Ramos (cell line): ENCODE measurements around the gene MS4A2.
"Not testable (repeated sequence)": the region's sequence is repeated elsewhere in the genome, so short reads cannot be mapped to it uniquely, and the experiment has no call there.

Experiments used
- in situ Hi-C: fragments of 300-500 bp; cut with MboI; formaldehyde crosslinking; loops from one replicate; pipeline ENCODE4 v1.14.3; 2022; ENCODE audit warnings: low sequenced_read_pairs; ENCODE audit not compliant: unreplicated experiment

Gene MS4A2

DNA sequence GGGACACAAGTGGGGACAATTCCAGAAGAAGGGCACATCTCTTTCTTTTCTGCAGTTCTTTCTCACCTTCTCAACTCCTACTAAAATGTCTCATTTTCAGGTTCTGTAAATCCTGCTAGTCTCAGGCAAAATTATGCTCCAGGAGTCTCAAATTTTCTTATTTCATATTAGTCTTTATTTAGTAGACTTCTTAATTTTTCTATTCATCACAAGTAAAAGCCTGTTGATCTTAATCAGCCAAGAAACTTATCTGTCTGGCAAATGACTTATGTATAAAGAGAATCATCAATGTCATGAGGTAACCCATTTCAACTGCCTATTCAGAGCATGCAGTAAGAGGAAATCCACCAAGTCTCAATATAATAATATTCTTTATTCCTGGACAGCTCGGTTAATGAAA, at the start of gene MS4A2:
Gene MS4A2 (plus strand): TSS at position 301 of the 400 bp plus-strand sequence. CDS start 102 bp downstream, outside the sequence.
- in situ Hi-C loops, result no loop called here

- in situ Hi-C loops, result no loop called here
Measured at GRCh38 chr11:60040109-60040508, 48.4 kb upstream of the MS4A2 start, which contains the start of gene OOSP2. Gene OOSP2, plus strand, starts transcription at chr11:60040409. Its CDS starts 51 bp downstream, at chr11:60040460.

DNA sequence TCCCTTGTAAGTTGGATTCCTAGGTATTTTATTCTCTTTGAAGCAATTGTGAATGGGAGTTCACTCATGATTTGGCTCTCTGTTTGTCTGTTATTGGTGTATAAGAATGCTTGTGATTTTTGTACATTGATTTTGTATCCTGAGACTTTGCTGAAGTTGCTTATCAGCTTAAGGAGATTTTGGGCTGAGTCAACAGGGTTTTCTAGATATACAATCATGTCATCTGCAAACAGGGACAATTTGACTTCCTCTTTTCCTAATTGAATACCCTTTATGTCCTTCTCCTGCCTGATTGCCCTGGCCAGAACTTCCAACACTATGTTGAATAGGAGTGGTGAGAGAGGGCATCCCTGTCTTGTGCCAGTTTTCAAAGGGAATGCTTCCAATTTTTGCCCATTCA, 38.0 kb upstream of the MS4A2 start:
- in situ Hi-C loops, result not testable (repeated sequence)

- in situ Hi-C loops, result not testable (repeated sequence)
Measured at GRCh38 chr11:60050839-60051238, 37.6 kb upstream of the MS4A2 start.

- in situ Hi-C loops, result no loop called here
Measured at GRCh38 chr11:60056349-60056969, 32.0 kb upstream of the MS4A2 start, which contains the start of gene MS4A3. Gene MS4A3, plus strand, starts transcription at chr11:60056665. Its CDS starts 4,496 bp downstream, at chr11:60061161.

DNA sequence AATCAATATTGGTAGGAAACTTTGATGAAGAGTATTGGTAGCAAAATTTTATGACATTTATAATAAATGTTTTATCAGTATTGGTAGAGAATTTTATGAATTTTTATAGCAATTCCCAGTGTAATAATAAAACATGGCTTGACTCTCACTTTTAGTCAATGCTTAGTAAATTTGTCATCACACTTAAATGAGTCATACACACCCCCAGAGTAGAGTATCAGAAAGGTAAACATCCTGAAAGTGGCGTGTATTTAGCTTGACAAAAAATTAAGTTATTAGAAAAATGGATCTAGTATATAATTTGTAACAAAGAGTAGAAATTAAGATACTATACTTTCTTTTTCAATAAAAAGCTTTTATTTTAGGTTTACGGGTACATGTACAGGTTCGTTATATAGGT, 29.4 kb upstream of the MS4A2 start:
- in situ Hi-C loops, result no loop called here

DNA sequence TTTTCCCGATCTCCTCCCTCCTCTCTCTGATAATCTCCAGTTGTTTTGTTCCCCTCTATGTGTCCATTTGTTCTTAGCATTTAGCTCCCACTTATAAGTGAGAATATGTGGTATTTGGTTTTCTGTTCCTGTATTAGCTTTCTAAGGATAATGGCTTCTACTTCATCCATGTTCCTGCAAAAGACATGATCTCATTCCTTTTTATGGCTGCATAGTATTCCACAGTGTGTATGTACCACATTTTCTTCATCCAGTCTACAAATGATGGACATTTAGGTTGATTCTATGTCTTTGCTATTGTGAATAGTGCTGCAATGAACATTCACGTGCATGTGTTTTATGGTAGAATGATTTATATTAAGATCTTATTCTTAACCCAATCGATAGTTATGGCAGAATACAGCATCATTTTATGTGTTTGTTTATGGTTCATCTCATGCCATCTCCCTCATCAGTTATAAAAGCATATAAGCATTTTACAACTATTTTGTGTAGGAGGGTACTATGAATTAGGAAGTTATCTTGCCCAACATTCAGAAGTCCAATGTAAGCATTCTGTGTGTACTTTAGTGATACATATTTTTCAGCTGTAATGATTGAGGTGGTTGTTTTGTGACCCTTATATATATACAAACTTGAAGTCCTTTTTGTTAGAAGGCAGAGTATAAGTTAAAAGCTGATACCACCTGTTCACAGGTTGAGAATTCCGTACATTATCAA, 28.8 kb upstream of the MS4A2 start:
- in situ Hi-C loops, result no loop called here

DNA sequence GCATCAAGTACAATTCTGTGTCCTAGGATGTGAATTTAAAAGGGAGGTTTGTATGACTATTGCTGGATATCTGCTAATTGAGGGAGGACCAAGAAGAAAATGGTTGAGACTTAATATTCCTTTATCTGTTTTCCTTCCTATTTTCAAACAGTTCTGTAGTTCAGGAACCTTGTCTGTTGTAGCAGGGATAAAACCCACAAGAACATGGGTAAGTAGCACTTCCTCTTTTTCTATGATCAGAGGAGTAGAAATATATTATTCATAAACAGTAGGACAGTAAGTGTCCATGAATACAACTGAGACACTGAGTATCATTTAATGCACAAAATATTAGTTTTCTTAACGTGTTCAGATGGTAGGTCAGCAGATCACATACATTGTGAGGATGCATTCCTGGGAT, 24.4 kb upstream of the MS4A2 start:
- in situ Hi-C loops, result no loop called here

GRCh38 chr11:60065801-60066200, 22.7 kb upstream of the MS4A2 start:
- in situ Hi-C loops, result no loop called here

GRCh38 chr11:60069450-60069849, 19.0 kb upstream of the MS4A2 start:
- in situ Hi-C loops, result no loop called here

GRCh38 chr11:60071644-60072043, 16.8 kb upstream of the MS4A2 start:
- in situ Hi-C loops, result not testable (repeated sequence)

DNA sequence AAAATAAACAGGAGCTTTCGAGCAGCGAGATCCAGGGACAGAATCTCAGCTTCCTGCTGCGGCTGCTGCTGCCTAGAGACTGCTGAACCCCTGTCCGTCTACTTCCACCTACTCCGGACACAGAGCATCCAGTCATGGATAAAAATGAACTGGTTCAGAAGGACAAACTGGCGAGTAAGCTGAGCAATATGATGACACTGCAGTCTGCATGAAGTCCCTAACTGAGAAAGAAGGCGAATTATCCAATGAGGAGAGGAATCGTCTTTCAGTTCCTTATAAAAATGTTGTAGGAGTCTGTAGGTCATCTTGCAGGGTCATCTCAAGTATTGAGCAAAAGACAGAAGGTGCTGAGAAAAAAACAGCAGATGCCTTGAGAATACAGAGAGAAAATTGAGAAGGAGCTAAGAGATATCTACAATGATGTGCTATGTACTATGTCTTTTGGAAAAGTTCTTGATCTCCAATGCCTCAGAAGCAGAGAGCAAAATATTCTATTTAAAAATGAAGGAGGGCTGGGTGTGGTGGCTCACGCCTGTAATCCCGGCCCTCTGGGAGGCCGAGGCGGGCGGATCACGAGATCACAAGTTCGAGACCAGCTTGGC, 11.1 kb upstream of the MS4A2 start:
- in situ Hi-C loops, result no loop called here

GRCh38 chr11:60077981-60078380, 10.5 kb upstream of the MS4A2 start:
- in situ Hi-C loops, result no loop called here

DNA sequence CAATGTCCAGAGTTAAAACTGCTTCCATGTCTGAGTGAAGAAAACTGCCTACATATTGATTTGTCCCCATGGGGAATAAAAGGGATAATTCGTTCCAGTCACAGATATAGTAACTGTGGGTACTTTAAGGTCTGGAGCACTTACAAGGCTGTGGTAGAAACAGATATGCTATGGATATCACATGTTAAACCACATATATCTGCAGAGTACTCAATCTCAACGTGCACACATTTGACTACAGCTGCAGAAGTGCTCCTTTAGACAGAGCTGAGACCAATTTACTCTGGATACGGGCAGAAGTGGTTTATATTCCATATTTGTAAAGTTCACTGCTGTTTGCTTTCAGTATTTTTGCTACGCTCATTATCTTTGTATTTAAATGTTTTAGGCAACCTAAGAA, 9.7 kb upstream of the MS4A2 start:
- in situ Hi-C loops, result no loop called here

GRCh38 chr11:60080535-60080934, 7.9 kb upstream of the MS4A2 start:
- in situ Hi-C loops, result no loop called here

DNA sequence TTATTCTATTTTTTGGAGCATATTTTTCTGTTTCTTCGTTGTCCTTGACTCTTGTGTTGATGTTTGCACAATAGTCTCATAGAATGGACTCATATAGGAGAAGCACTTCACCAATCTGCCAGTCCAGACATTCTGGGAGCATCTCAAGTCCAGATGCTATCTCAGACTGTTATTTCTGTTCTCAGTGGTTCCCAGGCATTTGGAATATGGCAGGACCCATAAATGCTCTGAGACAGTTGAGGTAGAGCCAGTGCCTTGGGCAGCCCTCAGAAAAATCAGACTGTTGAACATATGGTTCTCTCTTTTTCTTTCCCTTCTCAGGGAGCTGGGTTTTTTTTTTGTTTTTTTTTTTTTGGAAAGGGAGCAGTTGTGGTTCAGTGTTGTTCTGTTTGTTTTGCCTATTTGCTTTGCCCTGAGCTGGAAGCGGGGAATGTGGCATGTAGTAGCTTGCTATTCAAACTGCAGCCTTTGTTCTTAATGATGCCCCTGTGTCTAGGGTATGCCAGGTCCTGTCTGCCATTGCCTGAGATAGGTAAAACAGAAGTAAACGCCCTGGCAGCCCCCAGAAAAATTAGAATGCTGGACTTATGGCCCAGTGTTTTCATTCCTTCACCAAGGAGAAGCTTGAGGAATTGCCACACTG, 3.7 kb upstream of the MS4A2 start:
- in situ Hi-C loops, result no loop called here

- in situ Hi-C loops, result no loop called here
Measured at GRCh38 chr11:60085909-60086308, 2.6 kb upstream of the MS4A2 start.

- in situ Hi-C loops, result no loop called here
Measured at GRCh38 chr11:60087239-60087638, 1.2 kb upstream of the MS4A2 start.

GRCh38 chr11:60095477-60096120, 7.1 kb downstream of the MS4A2 start:
- in situ Hi-C loops, result no loop called here

- in situ Hi-C loops, result no loop called here
Measured at GRCh38 chr11:60097189-60097588, 8.7 kb downstream of the MS4A2 start.
